ENCODE data around the gene DOCK9.

DNA sequence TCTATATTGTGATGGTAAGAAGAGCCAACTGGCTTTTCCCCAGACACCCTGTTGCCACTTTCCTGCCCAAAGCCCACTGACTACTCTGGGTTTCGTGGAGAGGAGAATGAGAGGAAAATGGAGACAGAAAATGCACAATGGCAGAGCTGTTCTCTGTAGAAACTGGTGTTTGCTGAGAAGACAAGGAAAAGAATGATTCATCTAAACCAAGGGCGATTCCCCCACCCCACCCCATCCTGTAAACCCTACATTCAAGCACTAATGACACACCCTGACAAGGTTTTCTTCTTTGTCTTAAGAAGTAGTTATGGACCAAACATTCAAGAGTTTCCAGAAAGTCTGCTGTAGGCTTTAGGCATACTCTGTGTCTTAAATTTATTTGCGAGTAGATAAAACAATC is 68.8 kb downstream of the DOCK9 start:
- TF ChIP-seq, protein P1, sequence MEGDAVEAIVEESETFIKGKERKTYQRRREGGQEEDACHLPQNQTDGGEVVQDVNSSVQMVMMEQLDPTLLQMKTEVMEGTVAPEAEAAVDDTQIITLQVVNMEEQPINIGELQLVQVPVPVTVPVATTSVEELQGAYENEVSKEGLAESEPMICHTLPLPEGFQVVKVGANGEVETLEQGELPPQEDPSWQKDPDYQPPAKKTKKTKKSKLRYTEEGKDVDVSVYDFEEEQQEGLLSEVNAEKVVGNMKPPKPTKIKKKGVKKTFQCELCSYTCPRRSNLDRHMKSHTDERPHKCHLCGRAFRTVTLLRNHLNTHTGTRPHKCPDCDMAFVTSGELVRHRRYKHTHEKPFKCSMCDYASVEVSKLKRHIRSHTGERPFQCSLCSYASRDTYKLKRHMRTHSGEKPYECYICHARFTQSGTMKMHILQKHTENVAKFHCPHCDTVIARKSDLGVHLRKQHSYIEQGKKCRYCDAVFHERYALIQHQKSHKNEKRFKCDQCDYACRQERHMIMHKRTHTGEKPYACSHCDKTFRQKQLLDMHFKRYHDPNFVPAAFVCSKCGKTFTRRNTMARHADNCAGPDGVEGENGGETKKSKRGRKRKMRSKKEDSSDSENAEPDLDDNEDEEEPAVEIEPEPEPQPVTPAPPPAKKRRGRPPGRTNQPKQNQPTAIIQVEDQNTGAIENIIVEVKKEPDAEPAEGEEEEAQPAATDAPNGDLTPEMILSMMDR (IDR thresholded peaks at IDR 0.05): no peak
- TF ChIP-seq POLR2A (IDR thresholded peaks at IDR 0.05): no peak

Data from ovary (tissue), 3 donors.